HL-60 (cell line): ENCODE data around the gene SMIM13.

ENCODE experiments used
- CTCF ChIP-seq: IDR thresholded peaks from one replicate; pipeline ENCODE4 v1.5.1; 2011; ENCODE audit warnings: low read length, control low read depth, inconsistent platforms; ENCODE audit not compliant: insufficient read depth
- GABPA ChIP-seq: IDR thresholded peaks from 2 replicates; pipeline ENCODE4 v1.6.1; 2012; ENCODE audit warnings: low read depth
- POLR2AphosphoS5 ChIP-seq: IDR thresholded peaks from 2 replicates; pipeline ENCODE4 v1.6.1; 2012; ENCODE audit warnings: low read depth
- REST ChIP-seq: IDR thresholded peaks from 2 replicates; pipeline ENCODE4 v1.6.1; 2012; ENCODE audit warnings: low read depth; ENCODE audit not compliant: insufficient replicate concordance

- TF ChIP-seq GABPA = no peak
- no peak for TF ChIP-seq CTCF
- no peak for TF ChIP-seq REST
- TF ChIP-seq POLR2AphosphoS5 = no peak
These were observed 2.5 kb downstream of the SMIM13 start for GRCh38 chr6:11096109-11096508.
